SK-N-SH (cell line): ENCODE data around the gene KMT2C.

Source experiments
- RXRA ChIP-seq: IDR thresholded peaks from 2 replicates; pipeline ENCODE4 v1.4.0; 2012; ENCODE audit warnings: low read depth, mild to moderate bottlenecking, borderline replicate concordance
- YY1 ChIP-seq: IDR thresholded peaks from 2 replicates; pipeline ENCODE4 v1.4.0; 2012; ENCODE audit warnings: low read depth, mild to moderate bottlenecking
- TF ChIP-seq, protein P1 (sequence below): fragments of 200-600 bp; sonication (generic); IDR thresholded peaks from 2 replicates; pipeline ENCODE4 v1.6.1; 2017; ENCODE audit warnings: antibody characterized with exemption, mild to moderate bottlenecking, moderate library complexity

DNA sequence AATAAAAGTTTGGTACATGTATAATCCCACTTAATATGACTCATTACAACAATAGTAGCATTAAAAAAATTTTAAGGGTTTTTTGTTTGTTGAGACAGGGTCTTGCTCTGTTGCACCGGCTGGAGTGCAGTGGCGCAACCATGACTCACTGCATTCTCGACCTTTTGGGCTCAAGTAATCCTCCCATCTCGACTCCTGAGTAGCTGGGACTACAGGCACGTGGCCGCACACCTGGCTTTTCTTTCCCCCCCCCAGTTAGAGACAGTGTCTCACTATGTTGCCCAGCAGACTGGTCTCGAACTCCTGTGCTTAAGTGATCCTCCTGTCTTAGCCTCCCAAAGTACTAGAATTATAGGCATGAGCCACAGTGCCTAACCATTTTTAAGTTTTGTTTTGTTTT, 40.7 kb downstream of the KMT2C start:
- TF ChIP-seq YY1 (no peak), RXRA (no peak)
- TF ChIP-seq, protein P1, sequence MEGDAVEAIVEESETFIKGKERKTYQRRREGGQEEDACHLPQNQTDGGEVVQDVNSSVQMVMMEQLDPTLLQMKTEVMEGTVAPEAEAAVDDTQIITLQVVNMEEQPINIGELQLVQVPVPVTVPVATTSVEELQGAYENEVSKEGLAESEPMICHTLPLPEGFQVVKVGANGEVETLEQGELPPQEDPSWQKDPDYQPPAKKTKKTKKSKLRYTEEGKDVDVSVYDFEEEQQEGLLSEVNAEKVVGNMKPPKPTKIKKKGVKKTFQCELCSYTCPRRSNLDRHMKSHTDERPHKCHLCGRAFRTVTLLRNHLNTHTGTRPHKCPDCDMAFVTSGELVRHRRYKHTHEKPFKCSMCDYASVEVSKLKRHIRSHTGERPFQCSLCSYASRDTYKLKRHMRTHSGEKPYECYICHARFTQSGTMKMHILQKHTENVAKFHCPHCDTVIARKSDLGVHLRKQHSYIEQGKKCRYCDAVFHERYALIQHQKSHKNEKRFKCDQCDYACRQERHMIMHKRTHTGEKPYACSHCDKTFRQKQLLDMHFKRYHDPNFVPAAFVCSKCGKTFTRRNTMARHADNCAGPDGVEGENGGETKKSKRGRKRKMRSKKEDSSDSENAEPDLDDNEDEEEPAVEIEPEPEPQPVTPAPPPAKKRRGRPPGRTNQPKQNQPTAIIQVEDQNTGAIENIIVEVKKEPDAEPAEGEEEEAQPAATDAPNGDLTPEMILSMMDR = no peak
